HepG2 (cell line): ENCODE measurements around the gene FXYD4. TPM values are rescaled to one million over a fixed set of nuclear protein-coding genes. Genes with fewer than 3 reads are reported as not detected.

ENCODE experiments used
- AGO2 ChIP-seq: fragments of 200-400 bp; formaldehyde crosslinking; optimal IDR thresholded peaks from 2 replicates; pipeline ENCODE3; 2017; ENCODE audit warnings: mild to moderate bottlenecking, low read depth, low read length, moderate library complexity
- ISL2 ChIP-seq: sonication (generic); formaldehyde crosslinking; IDR thresholded peaks from 2 replicates; pipeline ENCODE4 v1.5.0; 2020; ENCODE audit warnings: missing genetic modification reagents
- KIAA2018 ChIP-seq: sonication (generic); formaldehyde crosslinking; IDR thresholded peaks from 2 replicates; pipeline ENCODE4 v1.5.0; 2020; ENCODE audit warnings: mild to moderate bottlenecking, missing genetic modification reagents, borderline replicate concordance
- POLR2G ChIP-seq: fragments of 200-400 bp; formaldehyde crosslinking; IDR thresholded peaks from 2 replicates; pipeline ENCODE4 v1.6.1; 2018; ENCODE audit warnings: mild to moderate bottlenecking, low read depth, low read length, moderate library complexity
- ZBTB2 ChIP-seq: sonication (generic); formaldehyde crosslinking; IDR thresholded peaks from 2 replicates; pipeline ENCODE4 v1.8.0; 2022; ENCODE audit warnings: low read depth, missing genetic modification reagents
- ZNF891 ChIP-seq: sonication (generic); formaldehyde crosslinking; IDR thresholded peaks from 2 replicates; pipeline ENCODE4 v1.5.0; 2020; ENCODE audit warnings: mild to moderate bottlenecking, missing genetic modification reagents
- polyA plus RNA-seq, 8 experiments: library from polyadenylated mRNA; depleted of rRNA in 3 of 8; stranded (reverse) in 7 of 8; unstranded in 1 of 8; fragments of >200 nt; fragmentation: Illumina TruSeq in 4 of 8; extraction: Trizol in 4 of 8; gene quantifications; 2 replicates each; pipeline versions ENCODE4 v1.2.1 to v1.2.3, GENCODE V29; 2011 to 2016; ENCODE audit warnings: low read depth in 4 of 8, missing spikeins in 1 of 8, mixed read lengths in 1 of 8; ENCODE audit not compliant: insufficient read depth in 1 of 8
- total RNA-seq, 5 experiments: library from RNA; depleted of rRNA; stranded (reverse); fragments of >200 nt; fragmentation: Illumina TruSeq; extraction: Trizol; gene quantifications; 2 replicates each; pipeline ENCODE4 v1.2.3, GENCODE V29; 2016; ENCODE audit warnings: low read depth in 1 of 5

FXYD4 gene
- total and polyA plus RNA-seq, 2 of the 13 experiments (the other 11 are each of a cell fraction or from before 2014, with no cell fraction given), result not detected

GRCh38 chr10:43386981-43387677, 15.7 kb downstream of the FXYD4 start (continued):
- TF ChIP-seq KIAA2018 (CRISPR knock-in tag) (no peak), AGO2 (peak; percentile 32), ZBTB2 (CRISPR knock-in tag) (no peak), POLR2G (peak; percentile 39; the same call in 1 of the 2 replicates), ISL2 (CRISPR knock-in tag) (no peak), ZNF891 (CRISPR knock-in tag) (no peak)
- TF ChIP-seq, all 625 proteins: peak for 5
